Measurements from ENCODE around the gene FADD. TPM values are rescaled to one million over a fixed set of nuclear protein-coding genes. Genes with fewer than 3 reads are reported as not detected.

The FADD gene
- total and polyA plus RNA-seq, 2 donors (not counting 3 experiments of a cell fraction or from before 2014, with no cell fraction given) = 35.4 to 45.1 TPM

- intact Hi-C loops (cut with micrococcal nuclease) = no loop called here
- POLR2A ChIA-PET = no interaction called here
These were observed 20.8 kb upstream of the FADD start for GRCh38 chr11:70182266-70182665.

More at GRCh38 chr11:70182266-70182665, 20.8 kb upstream of the FADD start:
- H3K36me3 ChIP-seq (ENCODE audit: control insufficient read depth in 2 of 2, extremely low read depth in 1 of 2, insufficient read depth in 2 of 2, low read length in 2 of 2) = no peaks in the 10 kb centered on the region
- H3K4me3 ChIP-seq (replicated peaks in 1 of 3; ENCODE audit: insufficient read depth in 1 of 3, low read depth in 1 of 3, low read length in 3 of 3) = no peak overlapping the region
- no peak overlapping the region for H3K4me2 ChIP-seq (ENCODE audit: insufficient read depth, low read length)
- no peak overlapping the region for H3K27ac ChIP-seq (ENCODE audit: insufficient read depth, low read depth, low read length)
- H3K9me1 ChIP-seq (replicated peaks; ENCODE audit: control insufficient read depth, extremely low read depth, insufficient read depth, low read length) = no peaks in the 10 kb centered on the region
- no peak overlapping the region for H3K9ac ChIP-seq (replicated peaks; ENCODE audit: extremely low read depth, insufficient read depth, low read length)
- no TSS peak for BruUV-seq (replicated peaks)
- dilution Hi-C loops (cut with MboI; ENCODE audit: extremely low pct_ligation_motif_present, low sequenced_read_pairs) = loop anchor here (25.0 kb wide), 1 partner anchor 270 kb away; no protein-coding TSS in a partner anchor
- no peaks in the 10 kb centered on the region for H3K79me2 ChIP-seq (ENCODE audit: control insufficient read depth, insufficient read depth, low read length)
- H4K20me1 ChIP-seq (replicated peaks; ENCODE audit: control insufficient read depth, extremely low read depth, insufficient read depth, low read length) = no peaks in the 10 kb centered on the region
- H2AFZ ChIP-seq (ENCODE audit: low read depth, low read length) = no peak overlapping the region
- H3K27me3 ChIP-seq (ENCODE audit: control insufficient read depth in 2 of 2, insufficient read depth in 2 of 2, low read length in 2 of 2) = no peaks in the 10 kb centered on the region
- TF ChIP-seq MYC (IDR thresholded peaks at IDR 0.05; ENCODE audit: low read depth, low read length) (no peak), POLR2A (IDR thresholded peaks at IDR 0.05; ENCODE audit: low read depth, low read length) (no peak), MAX (IDR thresholded peaks at IDR 0.05; ENCODE audit: insufficient read depth, insufficient read length) (no peak), GATA2 (IDR thresholded peaks at IDR 0.05; ENCODE audit: insufficient read depth, insufficient read length, low read depth, low read length) (no peak), JUN (IDR thresholded peaks at IDR 0.05; ENCODE audit: borderline replicate concordance, insufficient read depth, insufficient read length, low read depth) (no peak), FOS (IDR thresholded peaks at IDR 0.05; ENCODE audit: borderline replicate concordance, insufficient read depth, low read length) (no peak), CTCF (IDR thresholded peaks at IDR 0.05; ENCODE audit: extremely low read depth in 1 of 2, insufficient read depth in 1 of 2, low read depth in 1 of 2, low read length in 2 of 2) (no peak), EZH2 (IDR thresholded peaks at IDR 0.05; ENCODE audit: borderline replicate concordance, low read depth, low read length, severe bottlenecking) (no peak), POLR2AphosphoS5 (IDR thresholded peaks at IDR 0.05; ENCODE audit: insufficient read depth, low read depth, low read length) (no peak)
- DNase-seq (ENCODE audit: low read depth, low spot score) = no peak
- CTCF ChIA-PET = interaction anchor here (0.6 to 2.7 kb wide), 4 partner anchors 39 to 938 kb away, joined by 3 to 9 read pairs (median 3); no protein-coding TSS in a partner anchor
- no peaks in the 10 kb centered on the region for H3K4me1 ChIP-seq (ENCODE audit: control insufficient read depth, extremely low read depth, insufficient read depth, low read length)
- H3K9me3 ChIP-seq (replicated peaks; ENCODE audit: control insufficient read depth, insufficient read depth, low read length) = no peaks in the 10 kb centered on the region
- no peak for FAIRE-seq

Data from endothelial cell of umbilical vein (primary cell).